ENCODE data around the gene TNIP2. TPM values are rescaled to one million over a fixed set of nuclear protein-coding genes. Genes with fewer than 3 reads are reported as not detected.

TNIP2 gene
- total and polyA plus RNA-seq, 12 donors: 12.6 to 33.7 (median 18.4) TPM

GRCh38 chr4:2803624-2804448 lies 47.7 kb upstream of the TNIP2 start:
- WGBS, 2 donors: 83 to 88% methylated on average over 20 of the region's 20 CpGs
- H3K27ac ChIP-seq: peak overlapping the region in 8 of 10 donors; percentile 32 to 91 (median 79)
- TF ChIP-seq CTCF (IDR thresholded peaks at IDR 0.05): no peak
- peaks cover 67 to 97% (median 92%) of the 10 kb centered on the region in 9 donors for H3K4me1 ChIP-seq
- peaks cover 0 to 30% (median 0%) of the 10 kb centered on the region in 9 donors for H3K36me3 ChIP-seq
- H3K9me3 ChIP-seq: no peaks in the 10 kb centered on the region
- H3K27me3 ChIP-seq: no peaks in the 10 kb centered on the region
- DNase-seq: peak in 1 of 2 donors; percentile 24
- no peak for ATAC-seq
- H3K4me3 ChIP-seq: no peak overlapping the region
- intact Hi-C loops (cut with DNase I): loop anchor here in 2 of 10 donors (5.0 kb wide), 2 partner anchors 42 to 68 kb away; no protein-coding TSS in a partner anchor

GRCh38 chr4:2802618-2803531 lies 46.7 kb upstream of the TNIP2 start:
- Histone ChIP-seq H3K36me3 (peaks cover 0 to 30% (median 0%) of the 10 kb centered on the region in 9 donors), H3K27ac (peak overlapping the region in 7 of 10 donors; percentile 1 to 86 (median 39)), H3K9me3 (no peaks in the 10 kb centered on the region), H3K4me1 (peaks cover 75 to 99% (median 96%) of the 10 kb centered on the region in 9 donors), H3K27me3 (no peaks in the 10 kb centered on the region), H3K4me3 (no peak overlapping the region)
- 86 to 88% methylated on average over 27 of the region's 27 CpGs for WGBS, 2 donors
- intact Hi-C loops (cut with DNase I): loop anchor here in 2 of 10 donors (5.0 kb wide), 2 partner anchors 41 to 69 kb away; no protein-coding TSS in a partner anchor
- no peak for ATAC-seq
- TF ChIP-seq CTCF (IDR thresholded peaks at IDR 0.05): no peak
- peak in 1 of 2 donors; percentile 11 for DNase-seq

- Histone ChIP-seq H3K4me1 (peaks cover 61 to 99% (median 96%) of the 10 kb centered on the region in 9 donors), H3K4me3 (peak overlapping the region in 9 of 10 donors; percentile 8 to 57 (median 33)), H3K9me3 (no peaks in the 10 kb centered on the region), H3K27me3 (no peaks in the 10 kb centered on the region), H3K27ac (peak overlapping the region; percentile 52 to 96 (median 88)), H3K36me3 (peaks cover 0 to 38% (median 0%) of the 10 kb centered on the region in 9 donors)
- peak; percentile 63 to 78 (median 74) for ATAC-seq
- intact Hi-C loops (cut with DNase I): loop anchor here in 2 of 10 donors (5.0 kb wide), 2 partner anchors 39 to 71 kb away; no protein-coding TSS in a partner anchor
- WGBS, 2 donors: 11 to 17% methylated on average over 29 of the region's 29 CpGs
- DNase-seq: peak; percentile 82 to 89
- no peak for TF ChIP-seq CTCF (IDR thresholded peaks at IDR 0.05)
Measured at GRCh38 chr4:2800691-2801596, 44.8 kb upstream of the TNIP2 start.
